SK-N-SH (cell line): ENCODE measurements around the gene PLEKHH1. TPM values are rescaled to one million over a fixed set of nuclear protein-coding genes. Genes with fewer than 3 reads are reported as not detected.

ENCODE experiments used
- CTCF ChIA-PET: fragments of 300-600, 350-600 bp; formaldehyde crosslinking; extraction: SDS; loops from one replicate; lab custom pipeline; 2021; lab: Yijun Ruan, JAX
- POLR2A ChIA-PET: fragments of 350-600 bp; sonication (Branson Sonifier 250); formaldehyde crosslinking; extraction: SDS; loops from one replicate; lab custom pipeline; 2020; ENCODE audit warnings: antibody characterized with exemption, inconsistent platforms; lab: Yijun Ruan, JAX
- DNase-seq: peaks from one replicate; pipeline ENCODE4 v3.0.0; 2012
- H2AFZ ChIP-seq: fragments of 200-600 bp; sonication (generic); 2 replicates; pipeline ENCODE4 v1.8.1; 2016; ENCODE audit warnings: antibody characterized with exemption, mild to moderate bottlenecking, low read depth
- H3F3A ChIP-seq: fragments of 200-600 bp; sonication (generic); replicated peaks from 2 replicates; pipeline ENCODE3; 2016; ENCODE audit warnings: antibody characterized with exemption, mild to moderate bottlenecking; ENCODE audit not compliant: insufficient read depth
- H3K27ac ChIP-seq, 2 experiments: fragments of 200-500 bp in 1 of 2; fragments of 200-600 bp in 1 of 2; sonication (Bioruptor generic) in 1 of 2; sonication (generic), shearing (Covaris generic) in 1 of 2; 2 replicates each; pipeline versions ENCODE4 v1.5.1 to v1.6.1; 2014 to 2016; ENCODE audit warnings: low read depth in 2 of 2, inconsistent platforms in 1 of 2, low read length in 1 of 2, mild to moderate bottlenecking in 1 of 2, mixed read lengths in 1 of 2
- H3K27me3 ChIP-seq: fragments of 200-600 bp; sonication (generic), shearing (Covaris generic); 2 replicates; pipeline ENCODE4 v1.6.1; 2016; ENCODE audit warnings: mixed run types; ENCODE audit not compliant: insufficient read depth
- H3K36me3 ChIP-seq, 2 experiments: fragments of 200-500 bp in 1 of 2; fragments of 200-600 bp in 1 of 2; sonication (Bioruptor generic) in 1 of 2; sonication (generic) in 1 of 2; replicated peaks in 1 of 2; 2 replicates each; pipeline versions ENCODE3 to v1.5.1; 2014 to 2016; ENCODE audit warnings: low read length in 1 of 2, mild to moderate bottlenecking in 1 of 2; ENCODE audit not compliant: insufficient read depth in 2 of 2, control insufficient read depth in 1 of 2
- H3K4me1 ChIP-seq, 2 experiments: fragments of 200-500 bp in 1 of 2; fragments of 200-600 bp in 1 of 2; sonication (Bioruptor generic) in 1 of 2; sonication (generic), shearing (Covaris generic) in 1 of 2; 2 replicates each; pipeline versions ENCODE4 v1.5.1 to v1.6.1; 2014 to 2016; ENCODE audit warnings: low read depth in 1 of 2, low read length in 1 of 2, mixed run types in 1 of 2; ENCODE audit not compliant: insufficient read depth in 2 of 2, control insufficient read depth in 1 of 2
- H3K4me2 ChIP-seq: fragments of 200-600 bp; sonication (generic), shearing (Covaris generic); 2 replicates; pipeline ENCODE4 v1.6.1; 2017; ENCODE audit warnings: mixed run types
- H3K4me3 ChIP-seq, 2 experiments: fragments of 200-500 bp in 1 of 2; fragments of 200-600 bp in 1 of 2; sonication (Bioruptor generic) in 1 of 2; sonication (generic), shearing (Covaris generic) in 1 of 2; 2 replicates each; pipeline versions ENCODE4 v1.5.1 to v1.8.1; 2014 to 2016; ENCODE audit warnings: low read depth in 2 of 2, inconsistent platforms in 1 of 2, low read length in 1 of 2, mild to moderate bottlenecking in 1 of 2, mixed read lengths in 1 of 2, moderate library complexity in 1 of 2
- H3K79me2 ChIP-seq: fragments of 200-600 bp; sonication (generic); 2 replicates; pipeline ENCODE4 v1.8.1; 2017; ENCODE audit warnings: mild to moderate bottlenecking; ENCODE audit not compliant: insufficient read depth
- H3K9ac ChIP-seq: fragments of 200-600 bp; sonication (generic); 2 replicates; pipeline ENCODE4 v1.6.1; 2017; ENCODE audit warnings: mixed run types
- H3K9me2 ChIP-seq: fragments of 200-600 bp; sonication (generic); 2 replicates; pipeline ENCODE4 v1.6.1; 2017; ENCODE audit warnings: mixed run types
- H3K9me3 ChIP-seq: fragments of 200-600 bp; sonication (generic); 2 replicates; pipeline ENCODE4 v1.6.1; 2017; ENCODE audit warnings: mixed run types, mild to moderate bottlenecking, moderate library complexity
- H4K20me1 ChIP-seq: fragments of 200-600 bp; sonication (generic); 2 replicates; pipeline ENCODE4 v1.6.1; 2017; ENCODE audit warnings: mild to moderate bottlenecking, mixed run types; ENCODE audit not compliant: insufficient read depth
- FOXJ3 ChIP-seq: sonication (generic); formaldehyde crosslinking; IDR thresholded peaks from 2 replicates; pipeline ENCODE4 v1.5.1; 2020; ENCODE audit warnings: mild to moderate bottlenecking, missing genetic modification reagents
- GABPA ChIP-seq: IDR thresholded peaks from 2 replicates; pipeline ENCODE4 v1.4.0; 2012; ENCODE audit warnings: low read depth, mild to moderate bottlenecking
- MXI1 ChIP-seq: IDR thresholded peaks from 2 replicates; pipeline ENCODE4 v1.6.1; 2012; ENCODE audit warnings: mild to moderate bottlenecking, low read depth, low read length, improper control_type of control experiment
- NFIC ChIP-seq: IDR thresholded peaks from 2 replicates; pipeline ENCODE4 v1.4.0; 2012; ENCODE audit warnings: borderline replicate concordance
- POLR2AphosphoS5 ChIP-seq: IDR thresholded peaks from 2 replicates; pipeline ENCODE4 v1.6.1; 2012; ENCODE audit warnings: low read depth, low read length
- RAD21 ChIP-seq: IDR thresholded peaks from 2 replicates; pipeline ENCODE4 v1.6.1; 2012; ENCODE audit warnings: mild to moderate bottlenecking, low read length
- REST ChIP-seq: IDR thresholded peaks from 2 replicates; pipeline ENCODE4 v1.6.1; 2012; ENCODE audit warnings: mild to moderate bottlenecking, low read depth, low read length, moderate library complexity
- SMC3 ChIP-seq: IDR thresholded peaks from 2 replicates; pipeline ENCODE4 v1.6.1; 2012; ENCODE audit warnings: low read depth, low read length, improper control_type of control experiment
- USF1 ChIP-seq: IDR thresholded peaks from 2 replicates; pipeline ENCODE4 v1.4.0; 2012; ENCODE audit warnings: low read depth, borderline replicate concordance
- WGBS: methylation state at CpG from one replicate; pipeline ENCODE4 v1.1.6; 2017; ENCODE audit warnings: low lambda C conversion rate; 5-methylcytosine and 5-hydroxymethylcytosine counted together
- polyA plus RNA-seq, 3 experiments: library from polyadenylated mRNA; depleted of rRNA; stranded (reverse); fragments of >200 nt; gene quantifications; 2 replicates each; pipeline ENCODE4 v1.2.3, GENCODE V29; 2012

PLEKHH1 gene
- polyA plus RNA-seq, 1 of the 3 experiments (the other 2 are of a cell fraction), result 1.6 TPM

GRCh38 chr14:67602995-67603545 lies 70.0 kb downstream of the PLEKHH1 start:
- TF ChIP-seq GABPA, result no peak
- TF ChIP-seq SMC3, result no peak
- TF ChIP-seq USF1, result no peak
- TF ChIP-seq RAD21, result no peak
- peaks cover 3% of the 10 kb centered on the region for H3F3A ChIP-seq
- no peaks in the 10 kb centered on the region for H3K9me3 ChIP-seq
- H3K9ac ChIP-seq, result no peak overlapping the region
- CTCF ChIA-PET, result interaction anchor here (4.1 kb wide), 1 partner anchor 16 kb away, joined by 24 read pairs; the partner anchor contains the start of gene ARG2
- H3K4me2 ChIP-seq, result no peak overlapping the region
- H3K27me3 ChIP-seq, result no peaks in the 10 kb centered on the region
- WGBS, result 73% methylated on average over 5 of the region's 5 CpGs
- H4K20me1 ChIP-seq, result no peaks in the 10 kb centered on the region
- no peak overlapping the region for H3K4me3 ChIP-seq
- H3K4me1 ChIP-seq, result peaks cover 0 to 6% of the 10 kb centered on the region in 2 experiments; a peak in 2 of 4 replicates
- H3K27ac ChIP-seq, result no peak overlapping the region
- H3K79me2 ChIP-seq, result no peaks in the 10 kb centered on the region
- no peaks in the 10 kb centered on the region for H3K36me3 ChIP-seq
- no peak for DNase-seq
- H2AFZ ChIP-seq, result no peak overlapping the region
- no peaks in the 10 kb centered on the region for H3K9me2 ChIP-seq
- POLR2A ChIA-PET, result no interaction called here

GRCh38 chr14:67607646-67608045 lies 74.6 kb downstream of the PLEKHH1 start:
- Histone ChIP-seq H3K79me2 (no peaks in the 10 kb centered on the region), H3F3A (peaks cover under 1% of the 10 kb centered on the region), H3K36me3 (no peaks in the 10 kb centered on the region), H3K4me3 (no peak overlapping the region), H3K9me2 (no peaks in the 10 kb centered on the region), H3K4me2 (no peak overlapping the region), H3K27ac (no peak overlapping the region), H2AFZ (no peak overlapping the region), H3K9ac (no peak overlapping the region), H3K9me3 (no peaks in the 10 kb centered on the region), H3K4me1 (no peaks in the 10 kb centered on the region), H3K27me3 (no peaks in the 10 kb centered on the region), H4K20me1 (no peaks in the 10 kb centered on the region)
- DNase-seq, result no peak
- ChIA-PET CTCF (interaction anchor here (0.6 to 2.2 kb wide), 2 partner anchors 11 to 223 kb away, joined by 3 to 9 read pairs; no protein-coding TSS in a partner anchor), POLR2A (no interaction called here)
- WGBS, result 91% methylated on average over 5 of the region's 5 CpGs
- no peak for TF ChIP-seq POLR2AphosphoS5

GRCh38 chr14:67609642-67610310 lies 76.7 kb downstream of the PLEKHH1 start:
- H3K9me3 ChIP-seq, result no peaks in the 10 kb centered on the region
- no peaks in the 10 kb centered on the region for H3K36me3 ChIP-seq
- no peaks in the 10 kb centered on the region for H3K9me2 ChIP-seq
- ChIA-PET POLR2A (no interaction called here), CTCF (interaction anchor here (2.2 kb wide), 1 partner anchor 9 kb away, joined by 9 read pairs; no protein-coding TSS in a partner anchor)
- H3K9ac ChIP-seq, result no peak overlapping the region
- H3K27me3 ChIP-seq, result no peaks in the 10 kb centered on the region; the same call in 1 of the 2 replicates
- 47% methylated on average over 10 of the region's 10 CpGs for WGBS
- H4K20me1 ChIP-seq, result no peaks in the 10 kb centered on the region
- H3K79me2 ChIP-seq, result no peaks in the 10 kb centered on the region
- H3K4me2 ChIP-seq, result no peak overlapping the region
- H3F3A ChIP-seq, result no peaks in the 10 kb centered on the region
- H3K4me1 ChIP-seq, result no peaks in the 10 kb centered on the region
- no peak overlapping the region for H3K27ac ChIP-seq
- no peak overlapping the region for H2AFZ ChIP-seq
- no peak overlapping the region for H3K4me3 ChIP-seq
- DNase-seq, result no peak
- TF ChIP-seq NFIC (no peak), REST (no peak), FOXJ3 (no peak), MXI1 (no peak)
